Hair follicular keratinocyte (primary cell): Measurements from ENCODE around the gene IFT80. TPM values are rescaled to one million over a fixed set of nuclear protein-coding genes. Genes with fewer than 3 reads are reported as not detected.

Experiments used
- total RNA-seq: library from RNA; depleted of rRNA; stranded (reverse); fragments of >200 nt; gene quantifications from 2 replicates; pipeline ENCODE4 v1.2.3, GENCODE V29; 2015

The IFT80 gene
- 14.8 and 21.8 TPM in 2 replicates for total RNA-seq

GRCh38 chr3:160399125-160400029, at the start of gene IFT80, which contains the start of gene SMC4:
IFT80 (minus strand) TSS chr3:160399225; CDS start chr3:160384600, 14,625 bp downstream.
SMC4 (plus strand) TSS chr3:160399650; CDS start chr3:160400827, 1,177 bp downstream.

GRCh38 chr3:160225176-160226025, 173.6 kb downstream of the IFT80 start, which contains the start of gene C3orf80:
C3orf80 (plus strand) TSS chr3:160225422; CDS start chr3:160225636, 214 bp downstream.

Other genes starting within 250 kb of the IFT80 start
- gene C3orf80, start 173.8 kb downstream of the IFT80 start, total RNA-seq: not detected in 2 replicates
- 30.9 and 67.4 TPM in 2 replicates for gene SMC4, start 425 bp upstream of the IFT80 start, total RNA-seq
- 9.7 and 12.7 TPM in 2 replicates for gene TRIM59, start 50.6 kb upstream of the IFT80 start, total RNA-seq
- 22.0 and 23.5 TPM in 2 replicates for gene KPNA4, start 166.3 kb upstream of the IFT80 start, total RNA-seq